K562 (cell line): ENCODE results near the gene MFSD12. TPM values are rescaled to one million over a fixed set of nuclear protein-coding genes. Genes with fewer than 3 reads are reported as not detected.

Experiments used
- BRCA1 ChIP-seq, 2 experiments: fragments of 450-650 bp in 1 of 2; sonication (generic) in 1 of 2; formaldehyde crosslinking in 1 of 2; IDR thresholded peaks; 2 replicates each; pipeline versions ENCODE4 v1.5.0 to v1.6.1; 2017 to 2020; ENCODE audit warnings: mild to moderate bottlenecking in 1 of 2, missing genetic modification reagents in 1 of 2
- CTBP1 ChIP-seq: fragments of 450-650 bp; IDR thresholded peaks from 2 replicates; pipeline ENCODE4 v1.6.1; 2016; ENCODE audit warnings: borderline replicate concordance
- ELF2 ChIP-seq: fragments of 250-450 bp; sonication (Bioruptor Pico); IDR thresholded peaks from 2 replicates; pipeline ENCODE4 v1.5.0; 2021; ENCODE audit warnings: mild to moderate bottlenecking
- FOXP1 ChIP-seq: sonication (generic); formaldehyde crosslinking; IDR thresholded peaks from 2 replicates; pipeline ENCODE4 v1.8.0; 2022; ENCODE audit warnings: mild to moderate bottlenecking, missing genetic modification reagents
- HIVEP1 ChIP-seq: fragments of 250-450 bp; sonication (Bioruptor Pico); IDR thresholded peaks from 2 replicates; pipeline ENCODE4 v1.4.0; 2020; ENCODE audit warnings: mild to moderate bottlenecking
- HNRNPL ChIP-seq: fragments of 200-400 bp; formaldehyde crosslinking; IDR thresholded peaks from 2 replicates; pipeline ENCODE4 v1.6.1; 2017; ENCODE audit warnings: low read depth, mild to moderate bottlenecking, low read length
- HSF4 ChIP-seq: fragments of 250-450 bp; sonication (Bioruptor Pico); IDR thresholded peaks from 2 replicates; pipeline ENCODE4 v2.1.2; 2022; ENCODE audit warnings: mild to moderate bottlenecking, moderate library complexity, borderline replicate concordance
- MCM2 ChIP-seq: fragments of 450-650 bp; IDR thresholded peaks from 2 replicates; pipeline ENCODE4 v1.6.1; 2017; ENCODE audit warnings: low read depth, mild to moderate bottlenecking
- MCM7 ChIP-seq, 2 experiments: fragments of 450-650 bp; IDR thresholded peaks; 2 replicates each; pipeline ENCODE4 v1.6.1; 2016 to 2018
- OTX1 ChIP-seq: fragments of 450-650 bp; formaldehyde crosslinking; IDR thresholded peaks from 2 replicates; pipeline ENCODE4 v1.4.0; 2022; ENCODE audit warnings: mild to moderate bottlenecking
- RAD51 ChIP-seq: fragments of 450-650 bp; IDR thresholded peaks from 2 replicates; pipeline ENCODE4 v1.7.1; 2016; ENCODE audit warnings: low read depth, mild to moderate bottlenecking, borderline replicate concordance
- SIRT6 ChIP-seq: IDR thresholded peaks from one replicate; pipeline ENCODE4 v1.6.1; 2012; ENCODE audit warnings: low read depth, mild to moderate bottlenecking, control low read depth, inconsistent platforms, low read length, moderate library complexity
- TCF3 ChIP-seq: sonication (generic); formaldehyde crosslinking; IDR thresholded peaks from 2 replicates; pipeline ENCODE4 v1.4.0; 2020; ENCODE audit warnings: mild to moderate bottlenecking, missing genetic modification reagents
- ZBED1 ChIP-seq: IDR thresholded peaks from 2 replicates; pipeline ENCODE4 v1.6.1; 2014
- ZKSCAN8 ChIP-seq: fragments of 200-800 bp; sonication (Bioruptor generic); IDR thresholded peaks from 2 replicates; pipeline ENCODE4 v1.6.1; 2016; ENCODE audit warnings: missing genetic modification characterization, missing compliant biosample characterization
- ZNF24 ChIP-seq: fragments of 450-650 bp; IDR thresholded peaks from 2 replicates; pipeline ENCODE4 v1.6.1; 2016
- ZNF3 ChIP-seq: fragments of 250-450 bp; sonication (Bioruptor Pico); IDR thresholded peaks from 2 replicates; pipeline ENCODE4 v1.5.0; 2021; ENCODE audit warnings: mild to moderate bottlenecking, moderate library complexity
- ZNF589 ChIP-seq: fragments of 200-800 bp; sonication (Bioruptor generic); IDR thresholded peaks from 2 replicates; pipeline ENCODE4 v1.6.1; 2016; ENCODE audit warnings: low read depth, missing genetic modification characterization, missing compliant biosample characterization
- polyA plus RNA-seq, 8 experiments: library from polyadenylated mRNA; depleted of rRNA in 4 of 8; stranded (reverse) in 5 of 8; unstranded in 3 of 8; fragments of >200 nt; fragmentation: Nextera tagmentation in 2 of 8; fragmentation: Illumina TruSeq in 1 of 8; extraction: Ambion mirVana in 2 of 8; extraction: Trizol in 1 of 8; gene quantifications; 2 replicates each; pipeline versions ENCODE4 v1.2.1 to v1.2.3, GENCODE V29; 2011 to 2014; ENCODE audit warnings: inconsistent platforms in 1 of 8, missing spikeins in 1 of 8
- total RNA-seq, 7 experiments: library from RNA; depleted of rRNA in 6 of 7; stranded (reverse); fragments of >200 nt in 6 of 7; fragmentation: Illumina TruSeq in 2 of 7; extraction: Trizol in 2 of 7; gene quantifications; 2 replicates each; pipeline versions ENCODE4 v1.2.1 to v1.2.3, GENCODE V29; 2011 to 2021; ENCODE audit warnings: low replicate concordance in 1 of 7
- TF ChIP-seq, protein P1 (sequence below): sonication (generic); formaldehyde crosslinking; IDR thresholded peaks from 2 replicates; pipeline ENCODE4 v1.8.1; 2023; ENCODE audit warnings: mild to moderate bottlenecking, missing genetic modification reagents
- TF ChIP-seq, protein P2 (sequence below): fragments of 450-650 bp; IDR thresholded peaks from 2 replicates; pipeline ENCODE4 v1.6.1; 2016; ENCODE audit warnings: low read depth, mild to moderate bottlenecking, moderate library complexity
- TF ChIP-seq, protein P3 (sequence below): fragments of 250-450 bp; sonication (Bioruptor Pico); IDR thresholded peaks from 2 replicates; pipeline ENCODE4 v1.4.0; 2020

MFSD12 gene
- total and polyA plus RNA-seq, 9 of the 15 experiments (the other 6 are each of a cell fraction or from before 2014, with no cell fraction given), result 0.69 to 112 (median 31.8) TPM

DNA sequence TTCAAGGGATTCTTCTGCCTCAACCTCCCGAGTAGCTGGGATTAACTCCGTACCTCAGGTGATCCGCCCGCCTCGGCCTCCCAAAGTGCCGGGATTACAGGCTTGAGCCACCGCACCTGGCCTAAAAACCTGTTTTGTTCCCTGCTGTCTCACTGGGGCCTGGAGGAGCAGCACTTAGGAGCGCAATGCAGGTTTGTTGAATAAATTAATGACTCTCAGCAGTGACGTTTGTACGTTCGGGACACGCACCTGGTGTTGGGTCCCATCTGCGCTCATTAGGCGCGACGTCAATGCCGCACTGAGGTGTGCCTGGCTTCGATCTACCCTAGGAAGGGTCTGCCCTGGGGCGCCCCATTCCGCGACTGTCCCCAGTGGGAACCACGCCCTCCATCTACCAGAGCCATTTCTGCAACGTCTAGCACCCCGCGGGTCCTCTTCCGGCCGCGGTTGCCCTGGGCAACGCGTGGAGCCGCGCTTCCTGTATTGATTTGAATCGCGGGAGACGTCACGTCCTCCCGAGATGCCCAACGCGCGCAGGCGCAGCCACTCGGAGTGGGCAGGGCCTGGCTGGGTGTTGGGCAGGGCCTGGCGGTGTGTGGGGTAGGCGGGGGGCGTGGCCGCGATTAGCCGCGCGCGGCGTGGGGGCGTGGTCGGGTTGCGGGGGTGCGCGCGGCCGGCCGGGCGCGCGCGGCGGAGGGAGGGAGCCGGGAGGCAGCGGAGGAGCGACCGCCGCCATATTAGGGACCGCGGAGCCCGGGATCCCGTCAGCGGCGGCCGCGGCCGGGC, 51.6 kb downstream of the MFSD12 start, which contains the start of gene FZR1 (continued):
- TF ChIP-seq SIRT6, result no peak
- TF ChIP-seq FOXP1 (CRISPR knock-in tag), result 0 out of 2 replicates have a peak, but pooled peaks have one; percentile 77
- TF ChIP-seq HSF4 (CRISPR knock-in tag), result no peak
- TF ChIP-seq, protein P1, sequence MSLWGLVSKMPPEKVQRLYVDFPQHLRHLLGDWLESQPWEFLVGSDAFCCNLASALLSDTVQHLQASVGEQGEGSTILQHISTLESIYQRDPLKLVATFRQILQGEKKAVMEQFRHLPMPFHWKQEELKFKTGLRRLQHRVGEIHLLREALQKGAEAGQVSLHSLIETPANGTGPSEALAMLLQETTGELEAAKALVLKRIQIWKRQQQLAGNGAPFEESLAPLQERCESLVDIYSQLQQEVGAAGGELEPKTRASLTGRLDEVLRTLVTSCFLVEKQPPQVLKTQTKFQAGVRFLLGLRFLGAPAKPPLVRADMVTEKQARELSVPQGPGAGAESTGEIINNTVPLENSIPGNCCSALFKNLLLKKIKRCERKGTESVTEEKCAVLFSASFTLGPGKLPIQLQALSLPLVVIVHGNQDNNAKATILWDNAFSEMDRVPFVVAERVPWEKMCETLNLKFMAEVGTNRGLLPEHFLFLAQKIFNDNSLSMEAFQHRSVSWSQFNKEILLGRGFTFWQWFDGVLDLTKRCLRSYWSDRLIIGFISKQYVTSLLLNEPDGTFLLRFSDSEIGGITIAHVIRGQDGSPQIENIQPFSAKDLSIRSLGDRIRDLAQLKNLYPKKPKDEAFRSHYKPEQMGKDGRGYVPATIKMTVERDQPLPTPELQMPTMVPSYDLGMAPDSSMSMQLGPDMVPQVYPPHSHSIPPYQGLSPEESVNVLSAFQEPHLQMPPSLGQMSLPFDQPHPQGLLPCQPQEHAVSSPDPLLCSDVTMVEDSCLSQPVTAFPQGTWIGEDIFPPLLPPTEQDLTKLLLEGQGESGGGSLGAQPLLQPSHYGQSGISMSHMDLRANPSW, result peak; percentile 92; the same call in 1 of the 2 replicates
- TF ChIP-seq, protein P2, sequence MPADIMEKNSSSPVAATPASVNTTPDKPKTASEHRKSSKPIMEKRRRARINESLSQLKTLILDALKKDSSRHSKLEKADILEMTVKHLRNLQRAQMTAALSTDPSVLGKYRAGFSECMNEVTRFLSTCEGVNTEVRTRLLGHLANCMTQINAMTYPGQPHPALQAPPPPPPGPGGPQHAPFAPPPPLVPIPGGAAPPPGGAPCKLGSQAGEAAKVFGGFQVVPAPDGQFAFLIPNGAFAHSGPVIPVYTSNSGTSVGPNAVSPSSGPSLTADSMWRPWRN, result no peak
- TF ChIP-seq HIVEP1 (CRISPR knock-in tag), result no peak
- no peak for TF ChIP-seq ZKSCAN8 (CRISPR knock-in tag)
- TF ChIP-seq ZNF3 (CRISPR knock-in tag), result no peak
- no peak for TF ChIP-seq OTX1
- peak; percentile 79 for TF ChIP-seq CTBP1
- no peak for TF ChIP-seq ZNF589 (CRISPR knock-in tag)
- no peak for TF ChIP-seq RAD51
- TF ChIP-seq MCM2, result no peak
- TF ChIP-seq ZNF24, result no peak
- no peak; the same call in 1 of the 2 replicates for TF ChIP-seq TCF3 (CRISPR knock-in tag)
- TF ChIP-seq HNRNPL, result no peak
- TF ChIP-seq, protein P3, sequence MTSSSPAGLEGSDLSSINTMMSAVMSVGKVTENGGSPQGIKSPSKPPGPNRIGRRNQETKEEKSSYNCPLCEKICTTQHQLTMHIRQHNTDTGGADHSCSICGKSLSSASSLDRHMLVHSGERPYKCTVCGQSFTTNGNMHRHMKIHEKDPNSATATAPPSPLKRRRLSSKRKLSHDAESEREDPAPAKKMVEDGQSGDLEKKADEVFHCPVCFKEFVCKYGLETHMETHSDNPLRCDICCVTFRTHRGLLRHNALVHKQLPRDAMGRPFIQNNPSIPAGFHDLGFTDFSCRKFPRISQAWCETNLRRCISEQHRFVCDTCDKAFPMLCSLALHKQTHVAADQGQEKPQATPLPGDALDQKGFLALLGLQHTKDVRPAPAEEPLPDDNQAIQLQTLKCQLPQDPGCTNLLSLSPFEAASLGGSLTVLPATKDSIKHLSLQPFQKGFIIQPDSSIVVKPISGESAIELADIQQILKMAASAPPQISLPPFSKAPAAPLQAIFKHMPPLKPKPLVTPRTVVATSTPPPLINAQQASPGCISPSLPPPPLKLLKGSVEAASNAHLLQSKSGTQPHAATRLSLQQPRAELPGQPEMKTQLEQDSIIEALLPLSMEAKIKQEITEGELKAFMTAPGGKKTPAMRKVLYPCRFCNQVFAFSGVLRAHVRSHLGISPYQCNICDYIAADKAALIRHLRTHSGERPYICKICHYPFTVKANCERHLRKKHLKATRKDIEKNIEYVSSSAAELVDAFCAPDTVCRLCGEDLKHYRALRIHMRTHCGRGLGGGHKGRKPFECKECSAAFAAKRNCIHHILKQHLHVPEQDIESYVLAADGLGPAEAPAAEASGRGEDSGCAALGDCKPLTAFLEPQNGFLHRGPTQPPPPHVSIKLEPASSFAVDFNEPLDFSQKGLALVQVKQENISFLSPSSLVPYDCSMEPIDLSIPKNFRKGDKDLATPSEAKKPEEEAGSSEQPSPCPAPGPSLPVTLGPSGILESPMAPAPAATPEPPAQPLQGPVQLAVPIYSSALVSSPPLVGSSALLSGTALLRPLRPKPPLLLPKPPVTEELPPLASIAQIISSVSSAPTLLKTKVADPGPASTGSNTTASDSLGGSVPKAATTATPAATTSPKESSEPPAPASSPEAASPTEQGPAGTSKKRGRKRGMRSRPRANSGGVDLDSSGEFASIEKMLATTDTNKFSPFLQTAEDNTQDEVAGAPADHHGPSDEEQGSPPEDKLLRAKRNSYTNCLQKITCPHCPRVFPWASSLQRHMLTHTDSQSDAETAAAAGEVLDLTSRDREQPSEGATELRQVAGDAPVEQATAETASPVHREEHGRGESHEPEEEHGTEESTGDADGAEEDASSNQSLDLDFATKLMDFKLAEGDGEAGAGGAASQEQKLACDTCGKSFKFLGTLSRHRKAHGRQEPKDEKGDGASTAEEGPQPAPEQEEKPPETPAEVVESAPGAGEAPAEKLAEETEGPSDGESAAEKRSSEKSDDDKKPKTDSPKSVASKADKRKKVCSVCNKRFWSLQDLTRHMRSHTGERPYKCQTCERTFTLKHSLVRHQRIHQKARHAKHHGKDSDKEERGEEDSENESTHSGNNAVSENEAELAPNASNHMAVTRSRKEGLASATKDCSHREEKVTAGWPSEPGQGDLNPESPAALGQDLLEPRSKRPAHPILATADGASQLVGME, result 0 out of 2 replicates have a peak, but pooled peaks have one; percentile 17
- TF ChIP-seq MCM7 (IDR thresholded peaks at IDR 0.05), result no peak
- TF ChIP-seq BRCA1 (IDR thresholded peaks at IDR 0.05), result no peak
- no peak for TF ChIP-seq BRCA1 (CRISPR knock-in tag; IDR thresholded peaks at IDR 0.05)
- no peak for TF ChIP-seq ZBED1
- peak; percentile 96 for TF ChIP-seq ELF2 (CRISPR knock-in tag)
